Raji (cell line): ENCODE measurements around the gene CGNL1.

Source experiments
- POLR2A ChIP-seq: IDR thresholded peaks from 2 replicates; pipeline ENCODE4 v1.6.1; 2011; ENCODE audit warnings: low read depth, low read length, control low read depth; ENCODE audit not compliant: insufficient read depth

The CGNL1 gene

DNA sequence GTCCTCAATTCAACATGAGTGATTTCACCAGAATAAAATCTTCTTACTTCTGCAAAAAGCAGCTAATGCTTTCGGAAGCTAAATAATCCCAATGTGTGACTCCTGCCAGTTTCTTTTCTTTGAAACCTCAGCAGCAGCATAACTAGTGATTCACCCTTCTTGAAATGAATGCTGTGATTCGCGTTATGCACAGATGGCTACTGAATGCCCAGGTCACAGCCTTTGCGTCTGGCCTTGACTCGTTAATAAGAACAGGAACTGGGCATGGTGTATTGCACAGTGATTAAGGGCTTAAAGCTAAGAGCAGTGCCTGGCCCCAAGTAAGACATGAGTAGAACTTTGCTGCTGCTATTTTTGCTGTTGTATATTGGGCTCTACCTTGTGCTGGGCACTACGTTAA is 19.0 kb downstream of the CGNL1 start:
- no peak for TF ChIP-seq POLR2A

DNA sequence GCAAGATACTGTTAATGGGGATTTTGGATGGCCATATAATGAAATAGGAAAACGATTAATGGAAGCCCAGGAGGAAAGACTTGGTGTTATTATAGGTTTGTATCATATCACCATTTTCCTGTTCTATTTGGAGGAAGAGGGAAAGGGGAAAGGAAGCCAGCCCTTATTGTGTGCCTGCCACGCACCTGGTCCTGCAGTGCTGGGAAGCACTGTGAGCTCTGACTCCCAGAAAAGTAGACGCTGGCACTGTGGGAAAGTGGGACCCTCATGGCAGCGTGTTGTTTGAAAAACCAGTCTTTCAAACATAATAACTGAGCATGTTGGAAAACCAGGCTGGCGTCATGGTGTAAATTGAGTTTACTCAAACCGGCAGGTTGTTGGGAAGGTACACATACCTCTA is 22.0 kb downstream of the CGNL1 start:
- TF ChIP-seq POLR2A: no peak

DNA sequence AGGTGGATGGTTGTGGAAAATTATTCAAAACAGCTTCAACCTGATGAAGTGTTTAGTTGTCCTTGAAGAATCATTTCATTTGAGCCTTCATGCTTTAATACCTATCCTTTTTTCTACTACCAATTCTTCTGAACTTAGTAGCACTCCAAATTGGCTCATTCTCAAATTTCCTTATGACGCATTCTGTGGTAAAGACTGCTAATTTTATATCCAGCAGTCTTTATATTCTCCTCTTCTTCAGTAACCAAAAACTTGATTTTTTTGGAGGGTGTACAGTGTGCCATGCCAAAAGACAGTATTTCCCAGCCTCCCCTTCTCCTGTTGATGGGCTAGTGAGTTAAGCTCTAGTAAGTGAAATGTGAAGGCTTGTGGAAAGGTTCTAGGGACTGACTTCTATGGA is 25.2 kb downstream of the CGNL1 start:
- TF ChIP-seq POLR2A: no peak

DNA sequence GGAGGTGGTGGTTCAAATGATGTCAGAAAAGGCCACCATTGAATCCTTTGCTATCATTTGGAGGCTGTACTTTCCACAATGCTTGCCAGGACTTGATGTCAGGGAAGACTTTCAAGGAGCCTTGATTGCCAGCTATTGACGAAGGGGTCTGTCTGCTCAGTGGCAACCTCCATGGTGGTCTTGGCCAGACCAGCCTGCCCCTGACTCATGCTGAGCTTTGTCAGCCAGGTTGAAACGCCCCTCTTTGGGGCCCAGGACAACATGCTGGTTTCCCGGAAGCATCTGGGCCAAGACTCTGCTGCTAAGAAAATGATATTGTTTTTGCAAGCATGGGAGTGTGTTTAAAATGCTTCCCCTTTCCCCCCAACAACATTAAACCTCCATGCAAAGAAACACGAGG is 26.7 kb downstream of the CGNL1 start:
- TF ChIP-seq POLR2A: no peak

DNA sequence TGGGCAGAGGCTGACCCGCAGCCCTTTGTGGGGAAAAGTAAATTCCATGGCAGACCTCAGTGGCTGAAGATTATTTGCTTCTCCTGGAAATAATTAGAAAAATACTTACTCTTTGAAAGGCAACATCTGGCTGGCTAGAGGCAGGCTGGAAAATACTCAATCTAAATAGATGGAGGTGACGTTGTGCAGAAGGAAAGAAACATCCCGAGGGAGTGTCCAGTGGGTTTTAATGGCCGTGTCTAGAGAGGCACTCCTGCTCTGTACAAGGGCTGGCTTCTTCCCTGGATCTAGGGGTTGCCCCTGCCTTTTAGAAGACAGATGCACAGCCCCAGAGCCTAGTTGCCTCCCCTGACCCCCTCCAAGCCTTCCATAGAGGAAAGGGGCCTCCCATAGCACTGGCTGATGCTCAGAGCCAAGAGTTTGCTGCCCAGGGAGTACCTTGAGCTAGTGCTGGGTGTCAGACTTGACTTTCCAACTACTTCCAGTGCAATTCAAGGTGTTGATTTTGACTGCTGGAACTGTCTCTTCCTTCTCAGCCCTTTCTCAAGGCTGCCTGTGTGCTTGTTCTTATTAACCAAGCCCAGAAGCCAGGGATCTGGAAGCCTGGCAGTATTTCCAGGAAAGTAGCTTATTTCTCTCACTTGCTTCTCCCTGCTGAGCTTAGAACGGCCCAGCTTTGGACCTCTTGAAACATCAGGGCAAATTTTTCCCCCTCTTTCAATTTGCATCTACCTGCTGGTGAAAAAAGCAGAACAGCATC is 27.4 kb downstream of the CGNL1 start:
- no peak for TF ChIP-seq POLR2A

DNA sequence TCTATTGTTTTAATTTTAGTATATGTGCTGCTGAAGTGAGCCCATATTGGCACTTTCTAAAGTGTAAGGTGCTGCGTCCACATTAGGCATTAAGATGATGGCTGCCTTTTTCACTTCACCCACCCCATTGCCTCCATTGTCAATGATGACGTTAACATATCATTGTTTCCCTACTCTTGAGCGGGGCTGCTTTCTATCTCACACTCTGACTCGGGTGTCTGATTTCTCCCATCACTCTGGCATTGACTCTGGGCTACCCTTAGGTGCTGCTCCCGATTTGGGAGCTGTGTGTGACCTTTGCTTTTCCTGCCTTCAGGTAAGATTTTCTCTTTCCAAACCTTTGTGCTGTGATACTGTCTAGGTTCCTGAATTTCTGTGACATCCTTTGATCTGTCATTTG is 28.8 kb downstream of the CGNL1 start:
- TF ChIP-seq POLR2A: no peak

DNA sequence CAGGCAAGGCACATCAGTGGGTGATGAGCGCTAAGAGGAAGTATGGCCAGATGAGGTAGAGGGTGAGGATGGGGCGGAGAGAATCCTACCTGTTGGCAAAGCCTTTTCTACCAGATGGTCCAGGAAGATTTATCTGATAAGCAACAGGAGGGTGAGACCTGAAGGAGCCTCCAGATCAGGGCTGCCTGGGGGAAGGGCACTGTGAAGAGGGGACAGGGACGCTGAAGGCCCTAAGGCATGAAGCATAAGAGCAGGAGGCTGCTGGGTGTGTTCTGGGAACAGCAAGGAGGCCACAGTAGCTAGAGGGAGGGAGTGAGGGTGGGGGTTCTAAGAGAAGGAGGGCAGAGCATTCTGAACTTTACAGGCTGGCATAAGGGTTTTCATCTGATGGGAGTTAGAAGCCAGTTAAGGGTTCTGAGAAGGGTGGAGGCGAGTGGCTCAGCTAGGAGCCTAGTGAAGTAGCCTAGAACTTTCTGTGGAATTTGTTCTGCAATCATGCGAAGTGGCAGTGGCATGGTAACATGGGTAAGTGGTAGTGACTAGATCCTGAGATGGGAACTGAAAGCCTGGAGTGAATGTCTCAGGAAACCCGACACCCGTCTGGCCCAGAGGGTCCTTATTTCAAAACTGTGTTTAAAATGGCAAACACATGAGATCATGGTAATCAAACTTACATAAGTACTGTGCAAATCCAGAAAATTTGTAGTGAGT is 29.9 kb downstream of the CGNL1 start:
- TF ChIP-seq POLR2A: no peak

DNA sequence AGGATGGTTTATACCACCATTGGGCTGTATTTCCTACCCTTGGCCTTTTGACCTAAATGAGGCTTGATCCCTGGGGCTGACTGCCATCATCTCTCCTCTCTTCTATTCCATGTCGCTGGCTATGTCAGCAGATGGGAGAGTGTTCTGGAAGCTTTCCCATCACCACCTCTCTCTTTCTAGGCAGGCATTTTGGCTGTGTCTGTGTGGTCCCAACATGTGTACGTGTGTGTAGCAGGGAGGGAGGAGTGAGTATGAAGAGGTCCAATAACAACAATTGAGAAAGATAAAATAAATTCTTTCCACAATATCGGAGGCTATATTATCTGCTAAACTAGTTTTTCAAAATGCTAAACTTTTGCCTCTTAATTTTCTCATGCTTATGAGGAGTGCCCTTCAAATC is 34.1 kb downstream of the CGNL1 start:
- TF ChIP-seq POLR2A: no peak

DNA sequence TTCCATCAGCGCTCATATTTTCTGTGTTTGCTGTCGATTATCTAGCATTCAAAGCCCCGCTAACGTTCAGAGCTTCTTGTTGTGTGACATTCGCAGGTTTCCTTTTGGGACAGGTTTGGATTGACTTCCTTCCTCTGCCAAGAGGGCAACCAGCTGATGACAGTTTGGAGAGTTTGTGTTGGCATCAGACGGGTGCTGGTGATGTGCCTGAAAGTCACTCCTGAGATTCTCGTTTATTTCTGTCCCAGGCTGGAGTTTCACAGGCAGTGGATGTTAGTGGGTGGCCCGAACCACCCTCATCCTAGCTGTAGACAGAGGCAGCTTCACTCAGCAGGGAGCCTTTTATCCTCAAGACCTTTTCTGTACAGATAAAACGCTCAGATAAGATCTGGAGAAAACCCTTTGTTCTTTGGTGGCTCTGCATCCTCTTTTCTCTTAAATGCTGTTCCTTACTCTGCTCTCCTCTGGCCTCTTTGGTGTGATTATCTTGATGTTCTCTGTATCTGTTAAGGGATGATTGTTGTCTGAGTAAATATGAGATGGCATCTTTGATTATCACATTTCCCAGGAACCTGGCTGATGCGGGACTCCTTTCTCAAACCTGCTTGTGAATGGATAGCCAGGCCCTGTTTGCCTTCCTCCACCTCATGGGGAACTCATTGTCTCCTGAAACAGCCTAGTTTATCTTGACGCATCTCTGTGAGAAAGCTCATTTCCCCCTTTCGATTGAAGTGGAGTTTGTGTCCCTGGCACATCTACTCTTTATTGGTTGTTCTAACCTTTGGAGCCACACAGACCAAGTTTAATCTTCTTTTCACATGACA is 35.9 kb downstream of the CGNL1 start:
- no peak for TF ChIP-seq POLR2A

DNA sequence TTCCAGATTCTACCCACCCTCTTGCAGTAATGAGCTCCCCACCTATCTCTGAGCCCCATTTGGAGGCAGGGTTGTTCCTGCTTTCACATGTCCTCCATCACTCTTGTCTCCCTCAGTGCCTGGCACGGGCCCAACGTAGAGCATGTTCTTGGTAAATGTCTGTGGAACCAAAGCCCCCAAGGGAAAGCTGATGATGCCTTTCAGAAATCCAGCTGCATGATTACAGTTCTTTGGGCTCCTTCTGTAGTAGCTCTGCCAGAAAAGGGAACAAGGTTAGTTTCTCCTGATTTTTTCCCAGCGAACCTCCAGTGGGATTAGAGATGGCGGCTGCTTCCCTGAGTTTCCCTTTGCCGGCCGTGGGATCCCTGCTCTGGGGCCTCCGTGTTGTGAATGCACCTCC is 39.3 kb downstream of the CGNL1 start:
- TF ChIP-seq POLR2A: no peak

DNA sequence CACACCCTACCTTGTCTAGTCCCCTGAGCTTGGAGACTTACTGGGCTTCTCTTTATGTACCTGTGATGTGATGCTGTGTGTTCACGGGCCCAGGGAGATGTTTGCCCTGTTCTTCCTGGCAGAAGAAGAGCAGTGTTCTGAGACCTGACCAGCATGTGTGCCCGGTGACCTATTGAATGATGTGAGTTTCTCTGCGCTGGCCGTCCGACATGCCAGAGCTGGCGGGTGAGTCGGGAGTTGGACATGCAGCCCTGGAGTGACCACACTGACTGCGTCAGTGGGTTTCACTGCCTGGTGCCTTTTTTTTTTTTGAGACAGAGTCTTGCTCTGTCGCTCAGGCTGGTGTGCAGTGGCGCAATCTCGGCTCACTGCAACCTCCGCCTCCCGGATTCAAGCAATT is 42.3 kb downstream of the CGNL1 start:
- no peak for TF ChIP-seq POLR2A

DNA sequence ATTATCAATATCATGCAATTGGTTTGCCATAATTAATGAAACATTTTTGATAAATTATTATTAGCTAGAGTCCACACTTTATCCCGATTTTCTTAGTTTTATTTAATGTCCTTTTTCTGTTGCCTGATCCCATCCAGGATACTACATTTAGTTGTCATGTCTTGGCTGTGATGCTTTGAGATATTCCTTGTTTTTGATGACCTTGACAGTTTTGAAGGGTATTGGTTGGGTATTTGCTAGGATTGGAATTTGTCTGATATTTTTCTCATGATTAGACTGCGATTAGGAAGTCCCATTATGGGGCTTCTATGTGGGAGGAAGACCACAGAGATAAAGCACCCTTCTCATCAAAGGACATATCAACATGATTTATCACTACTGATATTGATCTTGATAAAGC is 43.0 kb downstream of the CGNL1 start:
- no peak for TF ChIP-seq POLR2A

DNA sequence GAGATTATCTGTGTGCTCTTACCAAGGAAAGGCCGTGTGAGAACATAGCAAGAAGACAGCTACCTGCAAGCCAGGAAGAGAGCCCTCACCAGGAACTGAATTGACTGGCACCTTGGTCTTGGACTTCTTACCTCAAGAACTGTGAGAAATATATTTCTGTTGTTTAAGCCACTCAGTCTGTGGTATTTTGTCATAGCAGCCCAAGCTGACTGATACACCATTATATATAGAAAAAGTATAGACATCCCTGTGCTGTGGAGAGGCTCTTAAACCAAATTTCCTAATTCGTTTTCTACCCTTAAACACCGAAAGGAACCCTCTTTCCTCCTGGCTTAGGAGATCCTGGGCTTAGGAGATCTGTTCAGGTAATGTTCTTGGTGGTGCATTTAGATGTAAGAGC is 44.8 kb downstream of the CGNL1 start:
- TF ChIP-seq POLR2A: no peak

DNA sequence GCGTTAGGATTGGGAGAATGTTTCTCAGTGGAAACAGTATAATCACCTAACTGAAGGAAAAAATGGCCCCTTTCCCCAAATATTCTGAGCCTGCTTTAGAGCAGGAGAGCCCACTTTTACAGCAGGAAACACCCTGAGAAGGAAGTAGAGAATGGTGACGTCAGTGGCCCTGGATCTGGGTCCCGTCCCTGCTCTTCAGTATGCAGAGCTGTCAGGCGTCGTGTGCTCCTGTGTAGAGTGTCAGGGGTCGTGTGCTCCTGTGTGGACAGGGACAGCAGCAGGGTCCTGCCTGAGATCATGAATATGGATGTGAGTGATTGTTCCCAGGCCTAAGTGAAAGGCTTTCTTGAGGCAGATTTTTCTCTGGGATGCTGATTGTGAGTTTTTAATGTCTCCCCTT is 45.2 kb downstream of the CGNL1 start:
- TF ChIP-seq POLR2A: no peak

DNA sequence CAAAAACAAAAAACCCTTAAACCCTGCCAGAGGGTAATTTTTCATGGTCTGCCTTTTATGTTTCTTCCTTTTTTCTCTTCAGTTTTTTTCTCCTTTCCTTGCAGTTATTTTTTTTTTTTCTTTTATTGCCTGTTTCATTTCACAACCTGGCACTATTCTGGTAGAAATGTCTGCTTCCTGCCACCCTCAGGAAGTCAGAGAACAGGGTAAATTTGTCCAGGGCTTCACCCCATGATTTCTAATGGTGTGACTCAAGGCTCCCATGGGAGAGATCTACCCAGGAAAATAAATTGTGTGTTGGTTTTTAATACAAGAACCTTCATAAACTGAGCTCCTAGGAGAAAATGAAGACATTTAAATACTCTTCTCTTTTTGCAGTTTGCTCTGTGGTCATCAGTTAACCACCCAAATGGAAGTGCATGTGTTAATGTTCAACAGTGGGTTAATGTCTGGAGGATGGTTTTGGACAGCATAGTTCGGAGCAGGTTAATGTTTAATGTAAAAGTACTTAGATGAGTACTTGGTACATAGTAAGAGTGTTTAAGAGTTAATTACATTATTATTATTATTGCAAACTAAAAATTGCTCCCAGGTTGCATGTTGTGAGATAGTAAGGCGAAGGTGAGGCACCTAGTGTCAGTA is 45.9 kb downstream of the CGNL1 start:
- no peak for TF ChIP-seq POLR2A

DNA sequence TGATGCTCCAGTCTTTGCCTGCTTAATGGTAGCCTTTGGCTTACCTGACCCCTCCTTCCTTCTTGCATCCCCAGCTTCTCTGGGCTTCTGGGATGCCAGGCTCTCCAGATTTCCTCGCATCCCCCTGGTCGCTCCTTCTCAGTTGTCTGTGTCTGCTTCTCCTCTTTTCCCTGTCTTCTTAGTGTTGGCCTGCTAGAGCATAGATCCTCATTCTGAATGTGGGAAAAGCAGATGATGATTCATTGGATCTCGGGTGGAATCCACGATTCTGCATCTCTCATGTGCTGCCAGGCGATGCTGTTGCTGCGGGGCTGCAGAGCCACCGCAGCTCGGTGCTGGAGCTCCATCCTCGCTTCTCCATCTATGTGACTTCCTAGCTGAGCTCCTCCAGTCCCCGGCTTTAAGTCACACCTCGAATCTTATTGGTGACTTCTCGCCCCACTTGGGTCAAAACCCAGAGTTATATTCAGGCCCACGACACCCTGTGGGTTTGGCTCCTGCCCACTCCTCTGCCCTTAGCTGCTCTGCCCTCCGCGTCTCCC is 47.4 kb downstream of the CGNL1 start:
- TF ChIP-seq POLR2A: no peak
